Large intestine (tissue), 3 donors: ENCODE data around the gene RP2. TPM values are rescaled to one million over a fixed set of nuclear protein-coding genes. Genes with fewer than 3 reads are reported as not detected.

ENCODE experiments used
- DNase-seq, 2 donors: peaks; one replicate each; pipeline versions ENCODE4 v3.0.0 to v3.0.0-alpha.2; 2013
- H3K27ac ChIP-seq: one replicate; pipeline ENCODE4 v1.5.1; 2013; ENCODE audit warnings: low read length
- H3K27me3 ChIP-seq: 2 replicates; pipeline ENCODE4 v1.6.1; 2013; ENCODE audit warnings: low read length; ENCODE audit not compliant: control insufficient read depth, insufficient read depth
- H3K36me3 ChIP-seq: 2 replicates; pipeline ENCODE4 v1.6.1; 2013; ENCODE audit warnings: low read length; ENCODE audit not compliant: control insufficient read depth, insufficient read depth
- H3K4me1 ChIP-seq: one replicate; pipeline ENCODE4 v1.6.1; 2013; ENCODE audit warnings: low read length; ENCODE audit not compliant: control insufficient read depth, insufficient read depth
- H3K4me3 ChIP-seq: one replicate; pipeline ENCODE4 v1.5.1; 2013; ENCODE audit warnings: low read length
- H3K9me3 ChIP-seq: one replicate; pipeline ENCODE4 v1.6.1; 2013; ENCODE audit warnings: mild to moderate bottlenecking, low read depth, low read length, moderate library complexity; ENCODE audit not compliant: control insufficient read depth
- WGBS: methylation state at CpG from one replicate; pipeline ENCODE4 v1.1.5; 2013; ENCODE audit warnings: low lambda C conversion rate; ENCODE audit not compliant: insufficient coverage; 5-methylcytosine and 5-hydroxymethylcytosine counted together
- polyA plus RNA-seq: library from polyadenylated mRNA; unstranded; fragments of 120-200 nt; gene quantifications from one replicate; pipeline ENCODE4 v1.2.1, GENCODE V29; 2013

RP2 gene
- polyA plus RNA-seq, 1 donor, result 12.3 TPM

DNA sequence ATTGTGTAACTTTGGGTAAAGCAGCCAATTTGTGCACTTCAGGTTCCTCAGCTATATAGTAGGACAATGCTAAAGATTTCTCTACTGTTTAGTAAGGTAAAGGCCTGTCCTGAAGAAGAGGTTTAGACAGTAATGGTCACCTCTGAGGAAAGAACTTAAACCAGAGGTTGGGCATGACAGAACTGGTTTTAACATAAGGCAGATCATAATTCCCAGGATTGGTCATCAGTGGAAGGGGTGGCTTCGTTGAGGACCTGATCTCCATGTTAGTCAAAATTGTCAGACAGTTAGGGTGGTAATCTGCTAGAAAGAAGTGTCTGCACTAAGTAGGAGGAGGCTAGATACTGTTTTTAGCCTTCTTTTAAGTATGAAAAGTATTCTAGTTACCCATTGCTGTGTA is 4.1 kb downstream of the RP2 start:
- no CpG with 5 or more reads among the region's 1 CpG for WGBS
- Histone ChIP-seq H3K4me3 (no peak overlapping the region), H3K4me1 (peaks cover 4% of the 10 kb centered on the region), H3K27ac (no peak overlapping the region), H3K9me3 (no peaks in the 10 kb centered on the region), H3K36me3 (no peaks in the 10 kb centered on the region), H3K27me3 (no peaks in the 10 kb centered on the region)
- DNase-seq, result no peak

DNA sequence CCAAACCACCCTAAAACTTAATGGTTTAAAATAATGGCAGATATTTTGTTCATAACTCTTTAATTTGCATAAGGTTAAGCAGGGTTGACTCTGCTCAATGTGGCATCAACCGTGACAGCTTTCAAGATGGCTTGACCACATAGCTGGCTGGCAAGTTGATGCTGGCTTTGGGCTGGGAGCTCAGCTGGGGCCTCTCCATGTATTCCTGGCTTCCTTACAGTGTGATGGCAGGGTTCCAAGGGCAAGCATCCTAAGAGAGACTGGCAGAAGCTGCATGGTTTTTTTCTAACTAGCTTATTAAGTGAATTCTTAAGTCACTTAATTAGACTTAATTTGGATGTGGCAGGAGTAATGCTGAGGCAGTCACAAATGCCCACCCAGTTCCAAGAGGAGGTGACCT is 4.5 kb downstream of the RP2 start:
- WGBS, result no CpG with 5 or more reads among the region's 1 CpG
- Histone ChIP-seq H3K27me3 (no peaks in the 10 kb centered on the region), H3K36me3 (no peaks in the 10 kb centered on the region), H3K4me1 (peaks cover 4% of the 10 kb centered on the region), H3K27ac (no peak overlapping the region), H3K4me3 (no peak overlapping the region), H3K9me3 (no peaks in the 10 kb centered on the region)
- no peak for DNase-seq

DNA sequence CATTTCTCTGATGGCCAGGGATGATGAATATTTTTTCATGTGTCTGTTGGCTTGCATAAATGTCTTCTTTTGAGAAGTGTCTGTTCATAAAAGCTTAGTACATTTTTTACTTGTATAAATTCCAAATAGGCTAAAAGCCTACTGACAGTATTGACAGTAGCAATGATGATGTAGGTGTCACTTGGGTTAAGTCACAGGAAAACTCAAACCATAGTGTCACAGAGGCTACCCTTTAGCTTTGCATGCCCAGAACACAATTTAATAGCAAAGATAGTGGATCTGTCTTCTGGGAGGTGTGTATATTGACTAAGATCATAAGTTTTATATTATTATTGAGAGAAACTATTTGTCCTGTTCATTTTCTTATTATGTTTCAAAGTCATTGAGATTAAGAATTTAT is 8.1 kb downstream of the RP2 start:
- no peak for DNase-seq
- Histone ChIP-seq H3K4me1 (no peaks in the 10 kb centered on the region), H3K27me3 (no peaks in the 10 kb centered on the region), H3K36me3 (no peaks in the 10 kb centered on the region), H3K9me3 (no peaks in the 10 kb centered on the region), H3K27ac (no peak overlapping the region), H3K4me3 (no peak overlapping the region)

DNA sequence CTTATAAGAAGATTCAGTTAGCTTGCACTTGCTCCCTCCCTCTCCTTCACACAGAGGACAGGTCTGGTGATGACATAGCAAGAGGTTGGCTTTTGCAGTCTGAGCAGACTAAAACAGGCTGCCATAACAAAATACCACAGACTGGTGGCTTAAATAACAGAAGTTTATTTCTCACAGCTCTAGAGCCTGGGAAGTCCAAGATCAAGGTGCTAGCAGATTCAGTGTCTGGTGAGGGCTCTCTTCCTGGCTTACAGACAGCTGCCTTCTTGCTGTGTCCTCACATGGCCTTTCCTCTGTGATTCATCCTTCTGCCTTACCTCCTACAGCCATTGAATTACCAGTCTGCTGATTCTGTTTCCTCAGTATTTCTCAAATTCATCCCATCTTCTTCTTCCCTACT is 13.1 kb downstream of the RP2 start:
- Histone ChIP-seq H3K4me3 (no peak overlapping the region), H3K27me3 (no peaks in the 10 kb centered on the region)

DNA sequence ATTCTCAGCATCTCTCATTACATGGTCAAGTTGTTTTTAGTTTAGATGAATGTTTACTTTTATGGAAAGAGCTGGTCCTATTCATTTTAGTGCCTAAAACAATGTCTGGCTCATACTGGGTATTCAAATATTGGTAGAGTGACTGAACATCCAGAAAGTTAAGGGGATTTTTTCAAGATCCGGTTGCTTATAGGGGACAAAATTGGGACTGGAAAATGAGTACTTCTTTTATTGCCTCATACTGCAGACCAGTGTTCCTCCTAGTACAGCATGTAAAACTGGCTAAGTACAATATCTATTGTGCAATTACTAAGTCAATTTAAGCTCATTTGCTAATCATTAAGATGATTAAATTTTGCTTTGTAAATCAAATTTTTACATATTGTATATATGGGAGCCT is 13.9 kb downstream of the RP2 start:
- H3K27me3 ChIP-seq, result no peaks in the 10 kb centered on the region
- no CpG with 5 or more reads among the region's 1 CpG for WGBS
- H3K36me3 ChIP-seq, result no peaks in the 10 kb centered on the region
- no peaks in the 10 kb centered on the region for H3K9me3 ChIP-seq
- no peak overlapping the region for H3K27ac ChIP-seq
- no peak overlapping the region for H3K4me3 ChIP-seq
- H3K4me1 ChIP-seq, result no peaks in the 10 kb centered on the region
- DNase-seq, result no peak

More for the DNA sequence above, 13.1 kb downstream of the RP2 start:
- Histone ChIP-seq H3K9me3 (no peaks in the 10 kb centered on the region), H3K4me1 (no peaks in the 10 kb centered on the region), H3K36me3 (no peaks in the 10 kb centered on the region), H3K27ac (no peak overlapping the region)
- DNase-seq, result no peak

DNA sequence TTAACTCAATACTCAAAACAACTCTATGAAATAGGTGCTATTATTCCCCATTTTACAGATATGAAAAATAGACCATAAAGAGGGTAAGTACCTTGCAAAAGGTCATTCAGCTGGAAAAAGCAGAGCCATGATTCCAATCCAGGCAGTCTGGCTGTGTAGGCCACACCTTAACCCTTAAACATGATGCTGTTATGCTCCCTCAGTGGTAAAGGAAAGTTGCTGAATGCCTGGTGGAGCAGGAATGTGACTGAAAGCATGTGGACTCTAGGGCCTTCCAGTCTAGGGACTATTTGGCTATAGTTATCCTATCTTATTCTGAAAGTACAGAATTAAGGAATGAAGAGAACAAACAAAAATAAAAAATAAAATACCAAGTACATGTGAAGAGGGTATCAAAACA is 19.6 kb downstream of the RP2 start:
- no peaks in the 10 kb centered on the region for H3K9me3 ChIP-seq
- no peaks in the 10 kb centered on the region for H3K36me3 ChIP-seq
- DNase-seq, result no peak
- no peaks in the 10 kb centered on the region for H3K27me3 ChIP-seq
- no peak overlapping the region for H3K27ac ChIP-seq
- no peak overlapping the region for H3K4me3 ChIP-seq
- no peaks in the 10 kb centered on the region for H3K4me1 ChIP-seq

DNA sequence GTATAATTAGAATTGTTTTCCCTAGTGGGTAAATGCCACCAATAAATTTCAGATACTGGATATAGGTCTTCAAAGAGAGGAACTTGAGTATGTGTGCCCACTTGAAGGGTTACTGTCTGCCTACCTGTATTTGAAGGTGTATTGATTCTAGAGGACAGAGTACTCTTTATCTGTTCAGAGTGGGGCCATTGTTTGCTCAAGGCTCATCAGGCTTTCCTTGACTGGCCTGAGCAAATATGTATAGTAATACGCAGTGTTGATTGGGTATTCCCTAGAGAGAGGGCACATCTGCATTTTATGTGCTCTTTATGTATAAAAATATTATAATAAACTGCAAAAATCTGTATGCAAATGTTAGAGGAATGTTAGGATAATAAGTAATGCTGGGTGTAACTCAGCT is 23.7 kb downstream of the RP2 start:
- DNase-seq, result no peak
- no peaks in the 10 kb centered on the region for H3K9me3 ChIP-seq
- H3K27ac ChIP-seq, result no peak overlapping the region
- H3K4me3 ChIP-seq, result no peak overlapping the region
- no peaks in the 10 kb centered on the region for H3K27me3 ChIP-seq
- no peaks in the 10 kb centered on the region for H3K36me3 ChIP-seq
- WGBS, result no CpG with 5 or more reads among the region's 1 CpG
- H3K4me1 ChIP-seq, result no peaks in the 10 kb centered on the region

DNA sequence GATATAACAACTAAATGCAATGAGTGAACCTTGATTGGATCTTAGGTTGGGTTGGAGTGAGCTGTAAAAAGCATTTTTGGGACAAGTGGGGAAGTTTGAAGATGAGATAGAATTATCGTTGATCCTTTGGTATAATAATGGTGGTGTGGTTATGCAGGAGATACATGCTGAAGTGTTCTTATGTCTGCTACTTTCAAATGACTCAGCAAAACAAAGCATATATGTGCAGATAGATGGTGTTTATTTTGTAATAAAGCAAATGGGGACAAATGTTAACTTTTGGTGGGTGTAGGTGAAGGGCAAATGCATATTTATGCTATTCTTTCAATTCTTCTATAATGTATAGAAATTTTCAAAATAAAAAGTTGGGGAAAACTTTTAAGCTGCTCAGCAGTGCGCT is 26.2 kb downstream of the RP2 start:
- Histone ChIP-seq H3K4me1 (no peaks in the 10 kb centered on the region), H3K9me3 (no peaks in the 10 kb centered on the region), H3K36me3 (no peaks in the 10 kb centered on the region), H3K4me3 (no peak overlapping the region), H3K27ac (no peak overlapping the region), H3K27me3 (no peaks in the 10 kb centered on the region)
- no peak for DNase-seq
- WGBS, result no CpG with 5 or more reads among the region's 2 CpGs

DNA sequence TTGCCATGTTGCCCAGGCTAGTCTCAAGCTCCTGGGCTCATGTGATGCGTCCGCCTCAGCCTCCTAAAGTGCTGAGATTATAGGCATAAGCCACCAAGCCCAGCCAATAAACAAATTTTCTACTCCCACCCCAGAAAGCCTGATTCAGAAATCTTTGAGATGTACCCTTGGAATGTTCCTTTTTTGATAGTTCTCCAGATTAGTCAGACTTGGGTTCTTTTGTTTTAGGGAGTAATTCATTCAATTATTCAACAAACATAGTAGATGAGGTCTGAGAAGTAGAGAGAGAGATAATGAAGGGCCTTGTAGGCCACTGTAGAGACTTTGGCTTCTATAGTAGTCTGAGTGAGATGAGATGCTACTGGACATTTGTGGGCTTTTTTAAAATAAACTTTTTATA is 27.8 kb downstream of the RP2 start:
- no peaks in the 10 kb centered on the region for H3K27me3 ChIP-seq
- no peak overlapping the region for H3K27ac ChIP-seq
- no peaks in the 10 kb centered on the region for H3K36me3 ChIP-seq
- no CpG with 5 or more reads among the region's 2 CpGs for WGBS
- H3K4me3 ChIP-seq, result no peak overlapping the region
- H3K4me1 ChIP-seq, result no peaks in the 10 kb centered on the region
- no peak for DNase-seq
- H3K9me3 ChIP-seq, result no peaks in the 10 kb centered on the region

DNA sequence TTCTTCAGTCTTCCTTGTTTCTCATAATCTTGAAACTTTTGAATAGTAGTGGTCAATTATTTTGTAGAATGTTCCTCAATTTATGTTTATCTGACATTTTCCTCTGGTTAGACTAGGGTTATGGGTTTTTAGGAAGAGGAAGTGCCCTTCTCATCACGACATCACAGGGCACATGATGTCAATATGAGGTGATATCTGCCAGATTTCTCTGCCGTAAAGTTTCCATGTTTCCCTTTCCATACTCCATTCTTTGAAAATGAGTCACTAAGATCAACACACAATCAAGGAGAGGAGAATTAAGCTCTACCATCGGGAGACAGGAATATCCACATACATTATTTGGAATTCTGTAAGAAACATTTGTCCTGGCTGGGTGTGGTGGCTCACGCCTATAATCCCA is 28.4 kb downstream of the RP2 start:
- Histone ChIP-seq H3K9me3 (no peaks in the 10 kb centered on the region), H3K27ac (no peak overlapping the region), H3K4me3 (no peak overlapping the region), H3K27me3 (no peaks in the 10 kb centered on the region), H3K4me1 (no peaks in the 10 kb centered on the region), H3K36me3 (no peaks in the 10 kb centered on the region)
- no peak for DNase-seq
- WGBS, result no CpG with 5 or more reads among the region's 4 CpGs

DNA sequence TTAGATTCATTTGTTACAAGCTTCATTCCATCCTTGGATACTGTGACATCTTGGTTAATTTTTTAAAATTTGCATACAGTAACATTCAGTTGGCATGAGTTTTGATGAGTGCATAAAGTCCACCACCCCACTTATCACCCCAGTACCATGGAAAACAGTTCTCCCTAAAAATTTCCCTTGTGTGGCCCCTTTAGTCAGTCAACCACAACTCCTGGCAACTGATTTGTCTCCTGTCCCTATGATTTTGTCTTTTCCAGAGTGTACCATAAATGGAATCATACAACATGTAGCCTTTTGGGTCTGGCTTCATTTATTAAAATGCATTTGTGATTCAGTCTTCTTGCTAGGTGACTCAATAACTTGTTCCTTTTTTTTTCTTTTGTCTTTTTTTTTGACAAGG is 29.9 kb downstream of the RP2 start:
- Histone ChIP-seq H3K4me1 (no peaks in the 10 kb centered on the region), H3K4me3 (no peak overlapping the region), H3K9me3 (no peaks in the 10 kb centered on the region), H3K36me3 (no peaks in the 10 kb centered on the region), H3K27ac (no peak overlapping the region), H3K27me3 (no peaks in the 10 kb centered on the region)
- no peak for DNase-seq

DNA sequence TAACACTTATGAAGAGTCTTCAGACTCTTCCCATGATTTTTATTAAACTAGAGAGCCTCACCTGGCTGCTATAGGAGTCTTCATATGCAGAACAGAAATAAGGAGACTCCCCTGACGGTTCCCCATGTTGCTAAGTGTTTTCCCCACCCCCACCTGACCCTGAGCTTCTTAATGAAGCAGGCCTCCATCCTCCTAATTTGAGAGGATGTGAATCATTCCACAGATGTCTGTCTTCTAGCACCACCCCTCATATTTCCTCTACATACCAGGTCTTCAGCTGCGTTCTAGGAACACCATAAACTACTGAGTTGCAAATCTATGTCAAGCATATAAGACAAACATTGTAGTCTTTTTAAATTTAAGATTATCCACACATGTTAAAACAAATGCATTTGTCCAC is 36.9 kb downstream of the RP2 start:
- H3K27ac ChIP-seq, result no peak overlapping the region
- no peaks in the 10 kb centered on the region for H3K4me1 ChIP-seq
- no peaks in the 10 kb centered on the region for H3K36me3 ChIP-seq
- no peak overlapping the region for H3K4me3 ChIP-seq
- WGBS, result no CpG with 5 or more reads among the region's 2 CpGs
- H3K27me3 ChIP-seq, result no peaks in the 10 kb centered on the region
- DNase-seq, result no peak
- no peaks in the 10 kb centered on the region for H3K9me3 ChIP-seq
